Body of pancreas (tissue), 4 donors: ENCODE results near the gene SRRM3. TPM values are rescaled to one million over a fixed set of nuclear protein-coding genes. Genes with fewer than 3 reads are reported as not detected.

Experiments used
- ATAC-seq: fragments of 150-250 bp; one replicate; pipeline ENCODE4 v1.9.1; 2016
- DNase-seq, 4 donors: peaks; one replicate each; pipeline ENCODE4 v3.0.0-alpha.2; 2019
- H3K27ac ChIP-seq, 4 donors: fragments of 200-600 bp; sonication (generic); 1 replicate in 3 of 4; 2 replicates in 1 of 4; pipeline versions ENCODE4 v1.5.1 to v1.6.1; 2016 to 2019; ENCODE audit warnings: mild to moderate bottlenecking in 1 of 4, mixed read lengths in 1 of 4, moderate library complexity in 1 of 4
- H3K27me3 ChIP-seq, 2 donors: fragments of 200-600 bp; sonication (generic); one replicate each; pipeline ENCODE4 v1.6.0; 2016; ENCODE audit warnings: mild to moderate bottlenecking in 1 of 2
- H3K36me3 ChIP-seq, 2 donors: fragments of 200-600 bp; sonication (generic); replicated peaks in 1 of 2; 2 replicates each; pipeline ENCODE4 v1.5.1; 2016; ENCODE audit warnings: low read depth in 2 of 2; ENCODE audit not compliant: insufficient read depth in 1 of 2
- H3K4me1 ChIP-seq: fragments of 200-600 bp; sonication (generic); one replicate; pipeline ENCODE4 v1.6.0; 2016
- H3K4me3 ChIP-seq, 2 donors: fragments of 200-600 bp; sonication (generic); 1 replicate in 1 of 2; 2 replicates in 1 of 2; pipeline ENCODE4 v1.5.1; 2016 to 2019
- H3K9me3 ChIP-seq, 3 donors: fragments of 200-600 bp; sonication (generic); 1 replicate in 2 of 3; 2 replicates in 1 of 3; pipeline ENCODE4 v1.5.1; 2016
- POLR2A ChIP-seq, 3 donors: fragments of 450-650 bp; IDR thresholded peaks; one replicate each; pipeline ENCODE4 v1.6.1; 2016; ENCODE audit warnings: antibody characterized with exemption in 3 of 3, mild to moderate bottlenecking in 2 of 3
- WGBS, 2 donors: methylation state at CpG; one replicate each; pipeline ENCODE4 v1.1.5; 2017; 5-methylcytosine and 5-hydroxymethylcytosine counted together
- intact Hi-C: fragments of 100-400 bp; cut with DNase I; formaldehyde crosslinking; loops from one replicate; pipeline ENCODE4 v1.15.1; 2023
- total RNA-seq, 2 donors: library from RNA; depleted of rRNA; stranded (reverse); fragments of >200 nt; gene quantifications; one replicate each; pipeline ENCODE4 v1.1.0, GENCODE V29; 2016
- TF ChIP-seq, protein P1 (sequence below), 7 experiments: fragments of 450-650 bp in 4 of 7; fragments of 200-600 bp in 3 of 7; sonication (generic) in 3 of 7; IDR thresholded peaks; one replicate each; pipeline ENCODE4 v1.5.1; 2016 to 2019; ENCODE audit warnings: antibody characterized with exemption in 7 of 7

SRRM3 gene
- total RNA-seq, 2 donors from 2014 or later, result 3.4 to 13.8 TPM

DNA sequence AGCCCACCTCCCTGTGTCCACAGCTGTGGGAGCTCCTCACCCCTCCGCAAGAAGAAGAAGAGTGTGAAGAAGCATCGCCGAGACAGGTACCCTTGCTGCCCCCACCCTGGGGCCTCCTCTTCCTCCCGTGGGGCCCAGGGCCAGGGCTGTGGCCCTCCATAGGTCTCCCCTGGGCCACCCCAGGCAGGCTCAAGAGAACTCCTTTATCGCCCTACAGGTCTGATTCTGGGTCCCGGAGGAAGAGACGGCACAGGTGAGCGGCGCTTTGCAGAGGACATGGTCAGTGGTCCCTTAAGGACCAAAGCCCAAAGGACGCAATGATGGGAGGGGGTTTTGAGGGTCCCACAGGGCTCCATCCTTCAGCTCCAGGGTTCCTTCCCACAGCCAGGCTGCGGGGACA lies 59.6 kb downstream of the SRRM3 start:
- TF ChIP-seq, protein P1, sequence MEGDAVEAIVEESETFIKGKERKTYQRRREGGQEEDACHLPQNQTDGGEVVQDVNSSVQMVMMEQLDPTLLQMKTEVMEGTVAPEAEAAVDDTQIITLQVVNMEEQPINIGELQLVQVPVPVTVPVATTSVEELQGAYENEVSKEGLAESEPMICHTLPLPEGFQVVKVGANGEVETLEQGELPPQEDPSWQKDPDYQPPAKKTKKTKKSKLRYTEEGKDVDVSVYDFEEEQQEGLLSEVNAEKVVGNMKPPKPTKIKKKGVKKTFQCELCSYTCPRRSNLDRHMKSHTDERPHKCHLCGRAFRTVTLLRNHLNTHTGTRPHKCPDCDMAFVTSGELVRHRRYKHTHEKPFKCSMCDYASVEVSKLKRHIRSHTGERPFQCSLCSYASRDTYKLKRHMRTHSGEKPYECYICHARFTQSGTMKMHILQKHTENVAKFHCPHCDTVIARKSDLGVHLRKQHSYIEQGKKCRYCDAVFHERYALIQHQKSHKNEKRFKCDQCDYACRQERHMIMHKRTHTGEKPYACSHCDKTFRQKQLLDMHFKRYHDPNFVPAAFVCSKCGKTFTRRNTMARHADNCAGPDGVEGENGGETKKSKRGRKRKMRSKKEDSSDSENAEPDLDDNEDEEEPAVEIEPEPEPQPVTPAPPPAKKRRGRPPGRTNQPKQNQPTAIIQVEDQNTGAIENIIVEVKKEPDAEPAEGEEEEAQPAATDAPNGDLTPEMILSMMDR (IDR thresholded peaks at IDR 0.05), result no peak
- TF ChIP-seq POLR2A (IDR thresholded peaks at IDR 0.05), result no peak
- H3K4me3 ChIP-seq, result no peak overlapping the region
- H3K36me3 ChIP-seq, result no peaks in the 10 kb centered on the region
- 81% methylated on average over 11 of the region's 11 CpGs; no CpG with 5 or more reads in 1 of the 2 donors for WGBS, 2 donors
- peaks cover 0 to 6% of the 10 kb centered on the region in 2 donors for H3K27me3 ChIP-seq
- DNase-seq (no peak), ATAC-seq (no peak)
- no peaks in the 10 kb centered on the region for H3K9me3 ChIP-seq
- intact Hi-C loops, result no loop called here
- no peak overlapping the region for H3K27ac ChIP-seq
- H3K4me1 ChIP-seq, result peaks cover 8% of the 10 kb centered on the region

DNA sequence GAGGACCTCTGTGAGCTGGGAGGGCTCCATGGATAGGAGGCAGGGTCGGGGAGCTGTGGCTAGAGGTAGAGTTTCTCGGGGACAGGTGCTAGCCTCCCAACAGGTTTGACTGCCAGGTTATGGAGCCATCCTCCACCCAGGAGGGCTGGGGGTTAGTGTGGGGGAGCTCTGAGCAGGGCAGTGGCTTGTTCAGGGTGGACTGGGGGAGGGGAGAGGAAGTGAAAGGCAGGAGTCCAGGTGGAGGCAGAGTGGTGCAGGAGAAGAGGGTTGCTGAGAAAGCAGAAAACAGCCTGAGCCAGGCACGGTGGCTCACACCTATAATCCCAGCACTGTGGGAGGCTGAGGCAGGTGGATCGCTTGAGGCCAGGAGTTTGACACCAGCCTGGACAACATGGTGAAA lies 60.2 kb downstream of the SRRM3 start:
- H3K4me3 ChIP-seq, result no peak overlapping the region
- H3K27ac ChIP-seq, result no peak overlapping the region
- H3K36me3 ChIP-seq, result no peaks in the 10 kb centered on the region
- intact Hi-C loops, result no loop called here
- H3K27me3 ChIP-seq, result peaks cover 0 to 9% of the 10 kb centered on the region in 2 donors
- ATAC-seq (no peak), DNase-seq (no peak)
- no peaks in the 10 kb centered on the region for H3K9me3 ChIP-seq
- H3K4me1 ChIP-seq, result peaks cover 11% of the 10 kb centered on the region
- WGBS, 2 donors, result 60 to 65% methylated on average over 4 of the region's 4 CpGs
- TF ChIP-seq POLR2A (IDR thresholded peaks at IDR 0.05), result no peak
- TF ChIP-seq, protein P1 (IDR thresholded peaks at IDR 0.05), result no peak

DNA sequence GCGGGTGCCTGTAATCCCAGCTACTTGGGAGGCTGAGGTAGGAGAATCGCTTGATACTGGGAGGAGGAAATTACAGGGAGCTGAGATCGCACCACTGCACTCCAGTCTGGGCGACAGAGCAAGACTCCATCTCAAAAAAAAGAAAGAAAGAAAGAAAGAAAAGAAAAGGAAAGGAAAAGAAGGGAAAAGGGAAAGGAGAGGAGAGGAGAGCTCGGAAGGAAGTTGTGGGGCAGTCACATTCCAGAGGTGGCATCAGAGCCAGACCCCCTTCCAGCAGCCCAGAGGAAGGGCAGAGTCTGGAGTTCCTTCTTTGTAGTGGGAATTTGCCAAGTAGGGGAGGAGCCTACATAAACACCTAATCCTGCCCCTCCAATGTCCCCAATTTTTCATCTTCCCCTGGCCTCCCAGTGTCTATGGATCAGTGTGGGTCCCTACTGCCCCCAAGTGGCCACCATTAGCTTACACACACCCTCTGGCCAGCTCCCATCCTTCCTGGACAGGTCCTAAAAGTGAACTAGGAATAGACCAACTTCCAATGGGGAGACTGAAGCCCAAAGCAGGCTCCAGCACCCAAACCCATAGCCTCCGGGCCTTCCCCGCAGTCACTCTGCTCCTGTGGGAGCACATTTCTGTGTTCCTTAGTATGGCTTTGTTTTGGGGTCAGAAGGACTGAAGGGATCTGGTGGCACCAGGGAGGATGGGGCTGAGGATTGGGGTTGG lies 61.1 kb downstream of the SRRM3 start:
- peaks cover 19% of the 10 kb centered on the region for H3K4me1 ChIP-seq

DNA sequence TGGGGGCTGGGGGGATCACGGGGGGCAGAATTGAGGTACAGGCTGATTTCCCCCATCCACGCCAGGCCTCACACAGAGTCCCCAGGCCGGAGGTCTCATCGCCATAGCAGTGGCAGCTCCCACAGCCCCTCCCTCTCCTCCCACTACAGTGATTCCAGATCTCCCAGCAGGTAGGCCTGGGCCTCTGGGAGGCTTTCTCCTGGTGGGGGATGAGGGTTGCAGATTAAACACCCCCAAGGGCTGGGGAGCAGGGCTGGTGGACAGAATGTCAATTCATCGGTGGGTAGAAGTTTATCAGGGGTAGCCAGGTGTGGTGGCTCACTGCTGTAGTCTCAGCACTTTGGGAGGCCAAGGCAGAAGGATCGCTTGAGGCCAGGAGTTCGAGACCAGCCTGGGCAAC lies 63.6 kb downstream of the SRRM3 start:
- Histone ChIP-seq H3K36me3 (no peaks in the 10 kb centered on the region), H3K4me1 (peaks cover 11% of the 10 kb centered on the region), H3K27me3 (peaks cover 0 to 10% of the 10 kb centered on the region in 2 donors), H3K27ac (no peak overlapping the region), H3K4me3 (no peak overlapping the region), H3K9me3 (no peaks in the 10 kb centered on the region)
- no peak for DNase-seq
- intact Hi-C loops, result no loop called here
- 89 to 96% methylated on average over 3 to 7 of the region's 7 CpGs for WGBS, 2 donors
- no peak for ATAC-seq
- TF ChIP-seq, protein P1 (IDR thresholded peaks at IDR 0.05), result no peak
- TF ChIP-seq POLR2A (IDR thresholded peaks at IDR 0.05), result no peak

More for the DNA sequence above, 61.1 kb downstream of the SRRM3 start:
- DNase-seq, result peak; percentile 69 to 77 (median 73)
- Histone ChIP-seq H3K4me3 (no peak overlapping the region), H3K27me3 (peaks cover 0 to 15% of the 10 kb centered on the region in 2 donors), H3K36me3 (no peaks in the 10 kb centered on the region), H3K9me3 (no peaks in the 10 kb centered on the region), H3K27ac (no peak overlapping the region)
- 62 to 64% methylated on average over 7 of the region's 7 CpGs for WGBS, 2 donors
- ATAC-seq, result peak; percentile 82
- TF ChIP-seq POLR2A (IDR thresholded peaks at IDR 0.05), result no peak
- TF ChIP-seq, protein P1 (IDR thresholded peaks at IDR 0.05), result peak; percentile 63 to 73 (median 67)
- intact Hi-C loops, result no loop called here
